ENCODE measurements around the gene IL20RA. TPM values are rescaled to one million over a fixed set of nuclear protein-coding genes. Genes with fewer than 3 reads are reported as not detected.

IL20RA gene
- total and polyA plus RNA-seq, 2 donors (not counting 3 experiments of a cell fraction or from before 2014, with no cell fraction given), result not detected

DNA sequence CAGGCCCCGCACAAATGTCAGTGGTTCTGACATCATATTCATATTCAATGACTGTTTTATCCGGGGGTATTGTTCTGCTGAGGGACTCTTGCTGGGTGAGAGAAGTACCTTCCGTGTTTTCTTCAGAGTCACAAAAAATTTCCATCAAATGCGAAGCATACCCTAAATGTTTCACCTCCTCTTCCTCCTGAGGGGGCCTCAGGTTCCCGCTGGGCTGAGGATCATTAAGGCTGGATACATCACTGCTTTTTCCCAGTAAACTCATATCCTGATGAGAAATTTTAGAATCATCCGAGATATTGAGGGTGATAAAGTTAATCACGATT is 42.8 kb downstream of the IL20RA start:
- Histone ChIP-seq H3K36me3 (ENCODE audit: control insufficient read depth in 2 of 2, extremely low read depth in 1 of 2, insufficient read depth in 2 of 2, low read length in 2 of 2) (no peaks in the 10 kb centered on the region), H3K9ac (replicated peaks; ENCODE audit: extremely low read depth, insufficient read depth, low read length) (no peak overlapping the region), H3K9me3 (replicated peaks; ENCODE audit: control insufficient read depth, insufficient read depth, low read length) (no peaks in the 10 kb centered on the region), H4K20me1 (replicated peaks; ENCODE audit: control insufficient read depth, extremely low read depth, insufficient read depth, low read length) (no peaks in the 10 kb centered on the region), H3K4me3 (replicated peaks in 1 of 3; ENCODE audit: insufficient read depth in 1 of 3, low read depth in 1 of 3, low read length in 3 of 3) (no peak overlapping the region), H3K27ac (ENCODE audit: insufficient read depth, low read depth, low read length) (no peak overlapping the region), H2AFZ (ENCODE audit: low read depth, low read length) (peak overlapping the region; percentile 69), H3K4me2 (ENCODE audit: insufficient read depth, low read length) (no peak overlapping the region), H3K9me1 (replicated peaks; ENCODE audit: control insufficient read depth, extremely low read depth, insufficient read depth, low read length) (no peaks in the 10 kb centered on the region), H3K4me1 (ENCODE audit: control insufficient read depth, extremely low read depth, insufficient read depth, low read length) (peaks cover 7% of the 10 kb centered on the region), H3K27me3 (ENCODE audit: control insufficient read depth in 2 of 2, insufficient read depth in 2 of 2, low read length in 2 of 2) (no peaks in the 10 kb centered on the region), H3K79me2 (ENCODE audit: control insufficient read depth, insufficient read depth, low read length) (no peaks in the 10 kb centered on the region)
- intact Hi-C loops (cut with micrococcal nuclease) (no loop called here), dilution Hi-C loops (cut with MboI; ENCODE audit: extremely low pct_ligation_motif_present, low sequenced_read_pairs) (no loop called here)
- no peak for DNase-seq (ENCODE audit: low read depth, low spot score)
- CTCF ChIA-PET, result no interaction called here
- POLR2A ChIA-PET, result no interaction called here
- FAIRE-seq, result no peak
- TF ChIP-seq JUN (IDR thresholded peaks at IDR 0.05; ENCODE audit: borderline replicate concordance, insufficient read depth, insufficient read length, low read depth), result no peak
- TF ChIP-seq EZH2 (IDR thresholded peaks at IDR 0.05; ENCODE audit: borderline replicate concordance, low read depth, low read length, severe bottlenecking), result no peak
- no peak for TF ChIP-seq FOS (IDR thresholded peaks at IDR 0.05; ENCODE audit: borderline replicate concordance, insufficient read depth, low read length)
- TF ChIP-seq POLR2AphosphoS5 (IDR thresholded peaks at IDR 0.05; ENCODE audit: insufficient read depth, low read depth, low read length), result no peak
- TF ChIP-seq MAX (IDR thresholded peaks at IDR 0.05; ENCODE audit: insufficient read depth, insufficient read length), result no peak
- TF ChIP-seq, protein P1, sequence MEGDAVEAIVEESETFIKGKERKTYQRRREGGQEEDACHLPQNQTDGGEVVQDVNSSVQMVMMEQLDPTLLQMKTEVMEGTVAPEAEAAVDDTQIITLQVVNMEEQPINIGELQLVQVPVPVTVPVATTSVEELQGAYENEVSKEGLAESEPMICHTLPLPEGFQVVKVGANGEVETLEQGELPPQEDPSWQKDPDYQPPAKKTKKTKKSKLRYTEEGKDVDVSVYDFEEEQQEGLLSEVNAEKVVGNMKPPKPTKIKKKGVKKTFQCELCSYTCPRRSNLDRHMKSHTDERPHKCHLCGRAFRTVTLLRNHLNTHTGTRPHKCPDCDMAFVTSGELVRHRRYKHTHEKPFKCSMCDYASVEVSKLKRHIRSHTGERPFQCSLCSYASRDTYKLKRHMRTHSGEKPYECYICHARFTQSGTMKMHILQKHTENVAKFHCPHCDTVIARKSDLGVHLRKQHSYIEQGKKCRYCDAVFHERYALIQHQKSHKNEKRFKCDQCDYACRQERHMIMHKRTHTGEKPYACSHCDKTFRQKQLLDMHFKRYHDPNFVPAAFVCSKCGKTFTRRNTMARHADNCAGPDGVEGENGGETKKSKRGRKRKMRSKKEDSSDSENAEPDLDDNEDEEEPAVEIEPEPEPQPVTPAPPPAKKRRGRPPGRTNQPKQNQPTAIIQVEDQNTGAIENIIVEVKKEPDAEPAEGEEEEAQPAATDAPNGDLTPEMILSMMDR (IDR thresholded peaks at IDR 0.05; ENCODE audit: extremely low read depth in 1 of 2, insufficient read depth in 1 of 2, low read depth in 1 of 2, low read length in 2 of 2), result no peak
- TF ChIP-seq GATA2 (IDR thresholded peaks at IDR 0.05; ENCODE audit: insufficient read depth, insufficient read length, low read depth, low read length), result no peak
- no peak for TF ChIP-seq POLR2A (IDR thresholded peaks at IDR 0.05; ENCODE audit: low read depth, low read length)
- no peak for TF ChIP-seq MYC (IDR thresholded peaks at IDR 0.05; ENCODE audit: low read depth, low read length)
- BruUV-seq (replicated peaks), result no TSS peak

All from endothelial cell of umbilical vein (primary cell).